Measurements from ENCODE around the gene MAOA.
"Not testable (repeated sequence)": the region's sequence is repeated elsewhere in the genome, so short reads cannot be mapped to it uniquely, and the experiment has no call there.

The MAOA gene

DNA sequence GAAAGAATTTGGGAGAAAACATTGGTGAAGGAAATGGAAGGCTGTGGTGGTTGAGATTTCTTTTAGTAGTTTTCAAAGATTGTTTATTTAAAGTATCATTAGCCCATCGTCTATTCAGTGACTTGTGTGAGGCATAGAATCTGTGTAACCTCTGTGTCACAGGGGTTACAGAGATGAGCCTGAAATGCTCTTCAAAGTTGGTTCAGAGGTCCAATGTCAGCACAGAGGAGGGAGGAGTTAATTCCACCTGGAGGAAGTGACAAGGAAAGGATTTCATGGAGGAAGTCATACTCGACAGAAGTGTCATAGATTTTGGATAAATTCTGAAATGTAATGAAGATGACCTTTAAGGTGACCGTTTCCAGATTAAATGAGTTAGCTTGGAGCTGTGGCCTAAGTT lies 8.2 kb downstream of the MAOA start:
- no peak for DNase-seq

DNA sequence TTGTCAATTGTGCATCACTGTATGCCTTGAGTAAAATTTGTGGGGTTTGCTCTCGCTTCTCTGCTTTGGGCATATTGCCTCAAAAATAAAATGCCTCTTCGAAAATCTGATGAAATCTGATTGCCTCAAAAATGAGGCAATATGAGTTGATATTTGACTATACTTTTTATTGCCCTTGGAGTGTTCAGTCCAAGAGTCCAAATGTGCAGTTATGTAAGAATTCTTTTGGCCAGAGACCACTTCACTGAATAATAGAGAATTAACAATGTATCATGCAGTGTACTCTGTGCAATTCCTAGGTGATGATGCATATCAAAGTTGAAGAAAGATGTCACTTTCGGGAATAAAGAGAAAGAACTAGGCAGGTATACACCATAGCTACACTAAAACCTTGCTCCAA lies 8.6 kb downstream of the MAOA start:
- no peak for DNase-seq

DNA sequence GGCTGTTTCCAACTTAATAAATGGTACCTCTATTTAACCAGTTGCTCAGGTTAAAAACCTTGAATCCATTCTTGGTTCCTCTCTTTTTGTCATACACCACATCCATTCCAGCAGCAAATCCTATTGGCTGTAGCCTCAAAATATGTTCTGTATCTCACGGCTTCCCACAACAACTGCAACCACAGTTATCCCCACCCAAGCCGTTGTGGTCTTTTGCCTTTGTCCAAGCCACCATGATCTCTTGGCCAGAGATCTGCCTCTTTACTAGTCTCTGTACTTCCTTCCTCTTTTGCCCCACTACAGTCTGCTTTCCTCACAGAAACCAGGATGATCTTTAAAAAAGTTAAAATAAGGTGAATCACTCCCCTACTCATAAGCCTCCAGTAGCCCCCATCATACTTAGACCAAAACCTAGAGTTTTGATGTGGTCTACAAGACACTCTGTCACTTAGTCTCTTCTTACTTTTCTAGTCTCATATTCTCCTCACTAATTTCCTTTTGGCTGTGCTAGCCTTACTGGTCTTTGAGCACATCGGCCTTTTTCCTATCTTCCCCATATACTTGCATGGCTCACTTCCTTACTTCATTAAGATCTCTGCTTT lies 10.3 kb downstream of the MAOA start:
- DNase-seq = no peak

DNA sequence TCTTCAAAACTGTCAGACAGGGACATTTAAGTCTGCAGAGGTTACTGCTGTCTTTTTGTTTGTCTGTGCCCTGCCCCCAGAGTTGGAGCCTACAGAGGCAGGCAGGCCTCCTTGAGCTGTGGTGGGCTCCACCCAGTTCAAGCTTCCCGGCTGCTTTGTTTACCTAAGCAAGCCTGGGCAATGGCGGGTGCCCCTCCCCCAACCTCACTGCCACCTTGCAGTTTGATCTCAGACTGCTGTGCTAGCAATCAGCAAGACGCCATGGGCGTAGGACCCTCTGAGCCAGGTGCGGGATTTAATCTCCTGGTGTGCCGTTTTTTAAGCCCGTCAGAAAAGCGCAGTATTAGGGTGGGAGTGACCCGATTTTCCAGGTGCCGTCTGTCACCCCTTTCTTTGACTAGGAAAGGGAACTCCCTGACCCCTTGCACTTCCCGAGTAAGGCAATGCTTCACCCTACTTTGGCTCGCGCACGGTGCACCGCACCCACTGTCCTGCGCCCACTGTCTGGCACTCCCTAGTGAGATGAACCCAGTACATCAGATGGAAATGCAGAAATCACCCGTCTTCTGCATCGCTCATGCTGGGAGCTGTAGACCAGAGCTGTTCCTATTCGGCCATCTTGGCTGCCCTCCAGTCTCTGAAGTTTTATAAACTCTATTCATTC lies 20.0 kb downstream of the MAOA start:
- DNase-seq = not testable (repeated sequence)

DNA sequence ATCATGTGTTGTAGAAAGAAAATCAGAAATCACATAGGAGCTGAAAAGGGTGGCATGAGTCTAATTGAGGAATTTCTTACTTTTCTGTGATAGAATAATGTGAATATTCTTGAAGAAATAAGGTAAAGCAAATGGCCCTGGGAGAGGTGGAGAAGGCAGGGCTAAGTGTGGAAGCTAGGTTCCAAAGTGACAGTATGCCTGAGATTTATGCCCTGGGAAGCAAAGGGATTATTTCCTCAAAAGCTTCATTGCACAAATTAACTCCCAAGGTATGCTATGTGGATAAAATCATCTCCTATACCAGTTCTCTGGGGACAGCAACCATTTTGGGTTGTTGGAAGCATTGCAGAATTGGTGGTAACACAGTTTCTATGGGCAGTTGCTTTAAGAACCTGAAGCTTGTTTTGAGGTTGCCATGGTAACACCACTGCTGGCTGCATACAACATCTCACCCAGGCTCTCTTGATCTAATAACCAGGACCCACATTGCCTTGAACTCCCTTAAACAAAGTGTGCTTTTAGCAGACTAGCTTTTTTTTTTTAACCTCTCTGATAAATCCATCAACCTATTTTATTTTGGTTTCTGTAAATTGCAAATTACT lies 21.0 kb downstream of the MAOA start:
- no peak for DNase-seq

DNA sequence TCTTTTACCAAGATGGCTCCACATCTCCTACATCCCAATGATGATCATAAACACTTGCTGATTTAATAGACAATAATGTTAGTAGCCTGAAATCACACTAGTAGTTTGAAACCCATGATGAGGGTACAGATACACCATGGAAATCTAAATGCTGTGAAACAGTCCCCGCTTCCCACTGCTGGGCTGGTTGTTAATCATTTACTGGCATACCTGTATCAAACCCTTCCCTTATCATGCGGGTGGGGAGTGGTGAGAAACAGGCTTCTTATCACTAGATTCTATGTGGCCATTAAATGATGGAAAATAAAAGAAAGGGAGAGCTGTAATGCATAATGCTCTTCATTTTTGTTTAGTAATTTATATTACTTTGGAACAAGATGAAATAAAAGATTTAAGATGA lies 21.9 kb downstream of the MAOA start:
- no peak for DNase-seq

DNA sequence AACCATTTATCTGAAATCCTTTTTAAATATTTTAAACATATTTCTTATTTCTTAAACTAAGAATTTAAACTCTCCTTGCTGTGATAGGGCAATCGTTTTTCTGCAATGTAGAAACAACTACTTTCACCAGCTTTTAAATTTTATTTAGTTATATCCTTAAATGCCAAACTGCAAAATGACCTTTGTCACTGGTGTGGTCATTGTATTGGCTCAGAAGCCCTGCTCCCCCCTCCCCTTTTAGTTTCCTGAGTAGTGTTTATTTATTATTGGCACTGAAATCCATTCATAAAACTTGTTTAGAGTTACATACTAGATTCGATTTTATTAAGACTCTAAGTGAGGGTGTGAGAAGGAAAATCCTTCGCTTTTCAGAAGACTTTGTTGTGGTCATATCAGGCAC lies 23.0 kb downstream of the MAOA start:
- no peak for DNase-seq

DNA sequence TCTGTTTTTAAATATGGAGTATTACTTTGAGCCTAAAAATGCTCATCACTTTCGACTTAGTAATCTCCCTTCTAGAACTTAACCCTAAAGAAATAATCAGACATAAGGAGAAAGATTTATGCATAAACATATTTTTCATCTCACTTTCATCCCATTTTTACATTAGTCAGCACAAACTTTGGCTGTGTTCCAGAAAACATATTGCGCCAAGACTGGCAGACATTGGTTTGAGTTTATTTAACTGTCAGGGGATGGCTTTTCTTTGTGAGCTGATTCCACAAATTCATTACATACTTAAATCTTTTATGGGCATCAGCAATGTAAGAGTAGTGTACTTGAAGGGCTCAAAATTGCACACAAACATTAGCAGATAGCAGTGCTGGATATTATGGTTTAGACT lies 23.7 kb downstream of the MAOA start:
- DNase-seq = no peak

DNA sequence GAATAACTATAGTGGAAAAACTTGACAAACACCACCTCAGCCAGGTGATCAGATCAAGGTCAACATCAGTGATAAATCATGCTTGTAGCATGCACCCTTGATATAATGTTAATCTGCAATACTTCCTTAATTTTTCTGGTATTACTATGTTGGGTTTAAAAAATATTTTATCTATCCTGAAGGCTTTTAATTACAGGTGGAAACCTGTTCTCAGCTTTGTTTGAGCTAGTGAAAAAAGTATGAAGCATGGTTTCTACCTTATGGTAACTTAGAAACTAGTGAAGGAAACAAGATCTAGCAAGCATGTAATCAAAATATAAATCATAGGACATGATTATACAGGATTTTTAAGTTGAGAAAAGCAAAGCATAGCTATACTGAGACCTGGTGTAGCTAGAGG lies 26.6 kb downstream of the MAOA start:
- DNase-seq = no peak

DNA sequence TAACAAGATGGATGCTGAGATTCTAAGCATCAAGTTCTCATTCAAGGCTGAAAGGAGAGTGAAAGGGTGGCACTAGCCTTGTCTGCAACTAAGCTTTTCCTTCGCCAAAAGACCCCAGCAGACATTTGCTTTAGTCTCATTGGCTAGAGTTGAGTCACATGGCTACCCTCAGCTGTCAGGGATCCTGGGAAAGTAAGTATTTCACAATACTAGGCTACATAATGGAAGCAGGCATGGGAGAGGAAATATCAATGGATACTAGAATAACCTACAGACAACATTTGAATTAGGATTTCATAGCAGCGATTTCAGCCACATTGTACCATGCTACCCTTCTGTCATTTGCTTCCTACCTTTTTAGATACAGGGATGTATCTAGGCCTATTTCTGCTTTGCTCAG lies 29.1 kb downstream of the MAOA start:
- DNase-seq = no peak

DNA sequence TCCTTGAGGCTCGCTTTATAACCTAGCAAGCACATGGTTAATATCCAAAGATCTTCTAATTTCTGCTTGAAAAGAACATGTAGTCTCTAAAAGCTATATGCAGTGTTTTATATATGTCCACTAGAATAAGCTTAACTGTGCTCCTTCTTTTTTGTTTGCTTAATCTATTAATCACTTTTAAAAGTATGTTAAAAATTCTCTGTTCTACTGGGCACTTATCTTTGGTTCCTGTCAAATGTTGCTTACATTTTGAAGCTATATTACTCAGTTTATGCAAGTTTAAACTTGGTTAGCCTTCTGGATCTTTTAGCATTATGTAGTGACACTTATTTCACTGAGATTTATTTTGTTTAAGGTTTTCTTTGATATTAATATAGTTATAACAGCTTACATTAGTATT lies 32.5 kb downstream of the MAOA start:
- no peak for DNase-seq

DNA sequence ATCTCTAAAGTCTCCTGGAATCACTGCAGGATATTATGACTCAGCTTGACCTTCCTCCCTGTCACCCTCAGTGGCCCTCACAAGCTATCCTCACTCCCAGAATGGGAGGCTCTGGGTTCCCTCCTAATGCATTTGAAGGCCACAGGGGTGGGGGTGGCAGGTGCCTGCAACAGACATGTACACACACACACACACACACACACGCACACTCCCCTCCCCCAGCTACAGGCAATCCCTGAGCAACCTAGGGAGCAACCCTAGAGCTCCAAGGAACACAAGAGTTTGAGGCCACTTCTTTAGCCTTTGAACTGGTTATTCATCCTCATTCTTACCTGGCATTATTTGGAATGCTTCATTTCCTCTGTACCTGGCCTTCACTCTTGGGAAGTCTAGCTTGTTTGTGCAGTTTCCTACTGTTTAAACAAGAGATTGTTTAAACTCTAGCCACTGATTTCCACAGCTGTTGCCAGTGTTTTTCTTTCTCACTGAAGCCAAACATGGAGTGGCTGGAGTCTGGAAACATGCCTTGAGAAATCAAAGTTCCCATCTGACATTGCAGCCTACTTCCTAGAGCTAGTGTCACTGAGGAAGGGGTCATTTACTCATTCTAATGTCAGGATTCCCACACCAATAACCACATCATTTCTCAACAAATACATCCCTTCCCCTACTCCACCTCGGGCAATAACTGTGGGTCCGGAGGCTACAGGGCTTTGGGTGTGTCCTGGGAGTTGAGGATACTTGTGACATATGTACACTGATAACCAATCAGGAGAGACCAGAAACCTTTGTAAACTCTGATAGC lies 37.7 kb downstream of the MAOA start:
- DNase-seq = no peak

DNA sequence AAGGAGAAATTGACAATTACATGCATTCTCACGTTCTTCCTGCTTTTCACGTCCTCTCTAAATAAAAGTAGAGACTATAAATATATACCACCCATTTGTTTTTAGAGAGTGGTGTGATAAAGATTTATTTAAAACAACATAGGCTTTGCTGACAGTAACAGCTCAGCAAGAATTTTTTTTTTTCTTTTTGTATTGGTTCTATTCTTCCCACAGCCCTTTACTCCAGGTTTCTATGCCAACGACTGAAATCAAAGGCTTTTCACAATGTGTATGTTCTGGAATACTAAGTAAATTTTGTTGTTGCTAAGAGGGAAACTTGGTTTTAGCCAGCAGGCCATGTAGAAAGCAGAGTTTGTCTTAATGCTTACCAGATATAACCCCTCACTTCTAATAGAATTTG lies 43.4 kb downstream of the MAOA start:
- no peak for DNase-seq

DNA sequence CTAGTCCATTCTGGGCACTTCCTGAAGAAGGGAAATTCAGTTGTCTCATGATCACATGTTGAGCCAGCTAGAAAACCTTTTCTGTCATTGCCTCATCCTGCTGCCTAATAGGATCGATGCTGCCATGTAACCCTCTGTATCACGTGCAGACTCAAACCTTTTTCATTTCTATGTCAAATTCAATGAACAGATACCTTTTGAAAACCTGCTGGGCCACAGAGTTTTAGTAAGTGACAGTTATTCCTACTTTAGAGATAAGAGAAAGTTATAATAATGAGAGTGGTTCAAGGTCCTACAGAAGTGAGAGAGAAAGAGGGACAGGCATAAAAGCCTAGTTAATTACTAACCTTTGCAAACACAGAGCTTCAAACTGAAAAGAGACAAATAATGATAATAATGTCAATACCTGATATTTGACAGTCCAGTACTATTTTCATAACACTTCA lies 46.0 kb downstream of the MAOA start:
- no peak for DNase-seq

DNA sequence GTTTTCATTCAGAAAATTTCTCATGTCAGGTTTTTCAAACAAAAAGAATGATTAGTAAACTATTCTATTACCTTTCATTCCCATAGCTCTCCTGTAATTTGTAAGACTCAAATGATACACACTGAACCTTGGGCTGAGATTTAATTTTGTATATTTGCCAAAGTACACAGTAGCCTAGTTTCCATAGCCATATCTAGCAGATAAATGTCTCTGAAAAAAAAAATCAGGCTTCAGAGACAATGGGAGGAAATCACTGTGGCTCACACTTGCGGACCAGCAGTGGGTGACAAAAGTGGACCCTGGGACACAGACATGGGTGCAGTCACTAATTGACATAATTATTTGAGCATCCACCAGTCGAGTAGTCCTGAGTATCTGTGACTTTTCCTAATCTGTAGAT lies 46.6 kb downstream of the MAOA start:
- no peak for DNase-seq

DNA sequence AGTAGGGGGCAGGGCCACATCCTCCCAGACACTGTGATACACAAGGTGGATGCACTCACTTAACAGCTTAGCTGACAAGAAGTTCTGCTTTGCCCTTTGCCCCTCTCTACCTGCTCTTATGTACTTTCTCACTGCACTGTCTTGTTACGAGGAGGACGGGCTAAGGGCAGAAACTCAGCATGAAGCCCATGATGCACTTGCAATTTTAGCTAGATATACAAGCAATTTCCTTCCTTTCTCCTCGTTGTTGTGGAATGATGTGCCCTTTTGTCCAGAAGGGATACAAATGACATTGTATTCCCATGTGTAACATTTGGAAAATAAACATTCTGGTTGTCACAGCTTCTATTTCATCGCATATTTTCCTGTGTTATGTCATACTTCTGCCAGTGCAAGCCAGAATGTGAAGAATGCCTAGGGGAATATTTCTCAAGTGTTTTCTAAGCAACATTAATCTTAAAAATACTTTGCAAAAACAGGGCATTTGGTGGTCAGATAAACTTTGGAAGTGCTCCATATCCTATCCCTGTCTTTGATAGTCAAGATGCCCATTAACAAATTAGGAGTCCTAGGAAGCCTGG lies 47.2 kb downstream of the MAOA start:
- DNase-seq = no peak

DNA sequence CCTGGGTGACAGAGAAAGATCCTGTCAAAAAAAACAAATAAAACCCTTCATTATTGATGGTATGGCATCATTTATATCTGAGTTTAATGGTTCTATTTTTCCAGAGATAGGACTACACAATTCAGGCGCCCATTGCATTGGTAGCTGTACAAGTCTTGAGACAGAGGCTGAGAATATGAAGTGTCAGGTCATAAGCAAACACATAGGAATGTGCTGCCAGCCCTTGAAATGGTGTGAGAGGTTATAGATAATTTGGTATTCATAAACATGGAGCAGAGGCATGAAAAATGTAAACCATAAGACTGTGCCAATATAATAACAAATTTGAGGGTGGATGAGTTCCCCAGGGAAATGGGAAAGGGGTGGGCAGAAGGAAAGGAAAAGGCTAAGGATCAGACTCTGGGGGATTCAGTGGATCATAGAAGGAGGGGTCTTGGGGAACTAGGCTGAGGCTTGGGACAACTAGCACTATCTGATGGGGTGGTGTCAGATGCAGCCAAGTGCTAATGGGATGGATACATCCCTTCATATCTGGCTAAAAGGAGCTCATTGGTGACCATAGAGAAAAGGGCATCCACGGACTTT lies 50.8 kb downstream of the MAOA start:
- DNase-seq = no peak

DNA sequence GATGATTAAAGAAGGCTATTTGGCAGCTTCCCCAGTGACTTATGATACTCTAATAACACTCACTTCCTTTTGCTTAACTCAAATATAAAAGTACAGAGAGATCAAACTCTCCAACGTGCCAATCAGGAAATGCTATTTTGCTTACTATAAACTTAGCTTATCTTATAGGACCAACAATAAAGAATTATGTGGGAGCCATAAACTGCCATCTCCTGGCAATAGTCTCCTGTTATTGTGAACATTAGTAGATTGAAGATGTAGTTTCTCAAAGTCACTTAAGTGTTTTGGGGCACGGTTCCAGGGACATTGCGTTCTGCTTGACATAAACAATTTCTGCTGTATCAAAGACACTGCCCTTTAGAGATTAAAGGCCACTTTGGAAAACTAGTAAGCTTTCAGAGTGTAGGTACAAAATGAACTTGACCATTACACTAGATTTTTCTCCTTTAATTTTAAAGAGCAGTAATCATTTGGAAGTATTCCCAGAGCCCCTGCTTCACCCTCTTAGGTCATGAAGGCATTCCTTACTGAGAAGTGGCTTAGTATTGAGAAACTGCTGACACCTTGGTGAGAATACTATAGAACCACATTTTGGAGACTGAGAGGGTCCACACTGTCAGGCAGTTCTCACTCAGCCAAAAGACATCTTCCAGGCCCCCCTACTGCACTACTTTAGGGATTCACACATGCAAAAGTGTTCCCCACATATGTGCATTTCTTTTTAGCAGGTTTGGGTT lies 51.9 kb downstream of the MAOA start:
- no peak for DNase-seq

DNA sequence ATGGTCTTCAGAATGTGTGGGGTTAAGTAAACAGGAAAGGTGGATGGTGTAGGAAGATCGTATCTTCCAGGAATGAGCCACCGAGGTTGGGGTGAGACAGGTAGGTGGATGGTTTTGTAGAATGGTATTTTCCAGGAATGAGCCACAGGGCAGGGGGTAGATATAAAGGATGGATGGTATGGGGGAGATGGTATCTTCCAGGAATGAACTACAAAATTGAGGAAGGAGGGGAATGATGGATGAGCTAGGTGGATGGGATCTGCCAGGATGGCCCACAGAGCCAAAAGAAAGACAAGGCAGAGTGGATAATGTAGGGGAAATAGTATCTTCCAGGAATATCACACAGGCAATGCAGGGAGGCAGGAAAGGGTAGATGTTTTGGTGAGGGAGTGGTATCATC lies 60.0 kb downstream of the MAOA start:
- DNase-seq = no peak

DNA sequence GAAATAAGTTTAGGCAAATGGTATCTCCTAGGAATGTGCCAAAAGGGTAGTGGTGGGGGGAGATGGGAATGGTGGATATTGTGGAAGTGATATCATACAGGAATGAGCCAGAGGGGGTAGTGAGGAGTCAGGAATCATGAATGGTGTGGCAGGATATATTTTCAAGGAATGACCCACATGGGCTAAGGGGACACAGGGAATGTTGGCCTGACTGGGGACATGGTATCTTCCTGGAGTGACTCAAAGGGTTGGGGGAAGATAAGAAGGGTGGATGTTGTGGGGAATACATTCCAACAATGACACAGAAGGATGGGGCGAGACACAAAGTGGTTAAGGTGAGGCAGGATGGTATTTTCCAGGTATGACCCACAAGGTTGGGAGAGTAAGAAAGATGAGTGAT lies 60.6 kb downstream of the MAOA start:
- no peak for DNase-seq

DNA sequence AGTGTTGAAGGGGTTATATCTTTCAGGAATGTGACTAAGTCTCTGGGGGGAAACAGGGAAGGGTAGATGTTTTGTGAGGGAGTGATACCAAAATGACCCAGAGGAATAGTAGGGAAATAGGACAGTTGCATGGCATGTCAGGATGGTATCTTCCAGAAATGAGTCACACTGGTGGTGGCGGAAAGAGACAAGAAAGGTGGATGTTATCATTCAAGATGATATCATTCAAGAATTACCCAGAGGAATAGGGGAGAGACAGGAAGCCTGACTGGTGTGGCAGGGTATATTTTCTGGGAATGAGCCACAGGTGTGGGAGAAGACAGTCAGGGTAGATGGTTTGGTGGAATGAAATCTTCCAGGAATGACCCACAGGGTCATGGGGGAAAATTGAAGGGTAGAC lies 61.1 kb downstream of the MAOA start:
- no peak for DNase-seq

DNA sequence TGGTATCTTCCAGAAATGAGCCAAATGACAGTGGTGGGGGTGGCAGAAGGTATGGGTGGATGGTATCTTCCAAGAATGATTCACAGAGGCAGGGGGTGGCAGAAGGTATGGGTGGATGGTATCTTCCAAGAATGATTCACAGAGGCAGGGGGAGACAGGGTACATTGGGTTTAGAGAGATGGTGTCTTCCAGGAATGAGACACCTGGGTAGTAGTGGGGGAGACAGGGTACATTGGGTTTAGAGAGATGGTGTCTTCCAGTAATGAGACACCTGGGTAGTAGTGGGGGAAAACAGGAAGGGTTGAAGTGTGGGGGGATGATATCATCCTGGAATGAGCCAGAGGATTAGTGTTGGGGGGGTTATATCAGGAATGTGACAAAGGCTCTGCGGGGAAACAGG lies 62.0 kb downstream of the MAOA start:
- DNase-seq = no peak
